WTC11 (cell line): ENCODE results near the gene PMM1. TPM values are rescaled to one million over a fixed set of nuclear protein-coding genes. Genes with fewer than 3 reads are reported as not detected.
A peak's percentile ranks its signal among the peaks of the same experiment; 100 is the strongest.

Experiments
- ATAC-seq: fragments of 200-7000 bp; cut with Tn5 transposase; 2 replicates; pipeline ENCODE4 v1.10.0; 2021; ENCODE audit warnings: mild to moderate bottlenecking, moderate library complexity
- CTCF ChIA-PET: fragments of 300-600 bp; sonication (Branson Sonifier 250); formaldehyde crosslinking; loops from one replicate; lab custom pipeline; 2021; ENCODE audit warnings: antibody characterized with exemption; lab: Charles Lee
- POLR2A ChIA-PET: fragments of 350-600 bp; sonication (Branson Sonifier 250); formaldehyde crosslinking; loops from one replicate; lab custom pipeline; 2021; ENCODE audit warnings: antibody characterized with exemption; lab: Charles Lee
- DNase-seq: peaks from one replicate; pipeline ENCODE4 v3.0.0; 2021; ENCODE audit warnings: low spot score
- H3K27ac Mint-ChIP-seq: 2 replicates; pipeline ENCODE4 v1.8.0; 2021; ENCODE audit warnings: mixed read lengths
- H3K27me3 Mint-ChIP-seq: 2 replicates; pipeline ENCODE4 v1.8.0; 2021; ENCODE audit warnings: low read depth, mild to moderate bottlenecking, moderate library complexity, mixed read lengths
- H3K36me3 Mint-ChIP-seq: 2 replicates; pipeline ENCODE4 v1.8.0; 2021; ENCODE audit warnings: mixed read lengths
- H3K4me1 Mint-ChIP-seq: 2 replicates; pipeline ENCODE4 v1.8.0; 2022; ENCODE audit warnings: mixed read lengths
- H3K4me3 Mint-ChIP-seq: 2 replicates; pipeline ENCODE4 v1.8.0; 2021; ENCODE audit warnings: mild to moderate bottlenecking, moderate library complexity, mixed read lengths
- H3K9me3 Mint-ChIP-seq: 2 replicates; pipeline ENCODE4 v1.8.0; 2021; ENCODE audit warnings: mixed read lengths
- ELF4 ChIP-seq: sonication (generic); formaldehyde crosslinking; IDR thresholded peaks from 2 replicates; pipeline ENCODE4 v1.8.1; 2022; ENCODE audit warnings: low read depth, mild to moderate bottlenecking, moderate library complexity, missing genetic modification reagents
- IRF2 ChIP-seq: sonication (generic); formaldehyde crosslinking; IDR thresholded peaks from 2 replicates; pipeline ENCODE4 v1.8.0; 2022; ENCODE audit warnings: low read depth, missing genetic modification reagents, borderline replicate concordance
- NFE2L1 ChIP-seq: sonication (generic); formaldehyde crosslinking; IDR thresholded peaks from 2 replicates; pipeline ENCODE4 v1.8.1; 2023; ENCODE audit warnings: missing genetic modification reagents
- NR2C2 ChIP-seq: sonication (generic); formaldehyde crosslinking; IDR thresholded peaks from 2 replicates; pipeline ENCODE4 v1.8.0; 2022; ENCODE audit warnings: mild to moderate bottlenecking, missing genetic modification reagents
- RORB ChIP-seq: fragments of 250-450 bp; sonication (Bioruptor Pico); IDR thresholded peaks from 2 replicates; pipeline ENCODE4 v1.9.0; 2021; ENCODE audit warnings: mild to moderate bottlenecking
- SMAD3 ChIP-seq: sonication (generic); formaldehyde crosslinking; IDR thresholded peaks from 2 replicates; pipeline ENCODE4 v1.8.0; 2022; ENCODE audit warnings: missing genetic modification reagents, mild to moderate bottlenecking, borderline replicate concordance
- ZNF317 ChIP-seq: sonication (generic); formaldehyde crosslinking; IDR thresholded peaks from 2 replicates; pipeline ENCODE4 v1.8.1; 2023; ENCODE audit warnings: low read depth, mild to moderate bottlenecking, moderate library complexity, missing genetic modification reagents, borderline replicate concordance
- ZNF396 ChIP-seq: fragments of 250-450 bp; sonication (Bioruptor Pico); IDR thresholded peaks from 2 replicates; pipeline ENCODE4 v1.8.0; 2021; ENCODE audit warnings: mild to moderate bottlenecking, moderate library complexity, borderline replicate concordance
- total RNA-seq: library from RNA; stranded (reverse); gene quantifications from 3 replicates; pipeline ENCODE4 v1.2.3, GENCODE V29; 2021
- TF ChIP-seq, protein P1 (sequence below): sonication (generic); formaldehyde crosslinking; IDR thresholded peaks from 2 replicates; pipeline ENCODE4 v1.8.0; 2022; ENCODE audit warnings: missing genetic modification reagents
- TF ChIP-seq, protein P2 (sequence below): fragments of 250-450 bp; sonication (Bioruptor Pico); conservative IDR thresholded peaks from 2 replicates; pipeline ENCODE4 v1.9.0; 2021; ENCODE audit warnings: mild to moderate bottlenecking
- TF ChIP-seq, protein P3 (sequence below): sonication (generic); formaldehyde crosslinking; IDR thresholded peaks from 2 replicates; pipeline ENCODE4 v1.8.1; 2023; ENCODE audit warnings: mild to moderate bottlenecking, missing genetic modification reagents
- TF ChIP-seq, protein P4 (sequence below): sonication (generic); formaldehyde crosslinking; IDR thresholded peaks from 2 replicates; pipeline ENCODE4 v1.8.1; 2023; ENCODE audit warnings: mild to moderate bottlenecking, missing genetic modification reagents
- TF ChIP-seq, protein P5 (sequence below): sonication (generic); formaldehyde crosslinking; IDR thresholded peaks from 2 replicates; pipeline ENCODE4 v1.8.1; 2022; ENCODE audit warnings: low read depth, missing genetic modification reagents, borderline replicate concordance
- TF ChIP-seq, protein P6 (sequence below): sonication (generic); formaldehyde crosslinking; IDR thresholded peaks from 2 replicates; pipeline ENCODE4 v1.8.1; 2022; ENCODE audit warnings: mild to moderate bottlenecking, moderate library complexity, missing genetic modification reagents

The PMM1 gene
- total RNA-seq, 1 experiment from 2014 or later, result 15.7 TPM

DNA sequence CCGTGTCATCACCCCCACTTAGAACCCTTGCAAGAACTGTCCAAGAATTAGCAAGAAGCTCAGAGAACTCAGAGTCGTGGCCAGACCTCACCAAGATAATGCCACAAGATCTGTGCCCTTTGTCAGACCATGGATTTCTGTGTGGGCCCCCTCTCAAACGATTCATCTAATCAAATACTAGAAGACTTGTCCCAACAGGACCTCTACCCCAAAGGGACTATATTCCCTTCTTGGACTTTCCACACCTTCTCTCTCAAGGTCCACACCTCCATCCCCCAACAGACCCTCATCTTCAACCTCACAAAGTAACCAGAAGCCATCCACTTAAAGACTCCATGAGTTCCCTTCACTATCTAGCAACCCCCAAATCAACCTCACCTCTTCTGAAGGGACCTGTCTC, 48.2 kb downstream of the PMM1 start:
- H3K9me3 Mint-ChIP-seq, result no peaks in the 10 kb centered on the region
- H3K4me1 Mint-ChIP-seq, result peaks cover 28% of the 10 kb centered on the region
- peak overlapping the region; percentile 4; the same call in 1 of the 2 replicates for H3K4me3 Mint-ChIP-seq
- CTCF ChIA-PET, result interaction anchor here (0.8 to 1.5 kb wide), 3 partner anchors 9 to 24 kb away, joined by 3 to 5 read pairs (median 3); no protein-coding TSS in a partner anchor
- no peaks in the 10 kb centered on the region; the same call in 1 of the 2 replicates for H3K27me3 Mint-ChIP-seq
- H3K27ac Mint-ChIP-seq, result no peak overlapping the region
- POLR2A ChIA-PET, result no interaction called here
- H3K36me3 Mint-ChIP-seq, result peaks cover 4% of the 10 kb centered on the region; the same call in 1 of the 2 replicates
- TF ChIP-seq, protein P1, sequence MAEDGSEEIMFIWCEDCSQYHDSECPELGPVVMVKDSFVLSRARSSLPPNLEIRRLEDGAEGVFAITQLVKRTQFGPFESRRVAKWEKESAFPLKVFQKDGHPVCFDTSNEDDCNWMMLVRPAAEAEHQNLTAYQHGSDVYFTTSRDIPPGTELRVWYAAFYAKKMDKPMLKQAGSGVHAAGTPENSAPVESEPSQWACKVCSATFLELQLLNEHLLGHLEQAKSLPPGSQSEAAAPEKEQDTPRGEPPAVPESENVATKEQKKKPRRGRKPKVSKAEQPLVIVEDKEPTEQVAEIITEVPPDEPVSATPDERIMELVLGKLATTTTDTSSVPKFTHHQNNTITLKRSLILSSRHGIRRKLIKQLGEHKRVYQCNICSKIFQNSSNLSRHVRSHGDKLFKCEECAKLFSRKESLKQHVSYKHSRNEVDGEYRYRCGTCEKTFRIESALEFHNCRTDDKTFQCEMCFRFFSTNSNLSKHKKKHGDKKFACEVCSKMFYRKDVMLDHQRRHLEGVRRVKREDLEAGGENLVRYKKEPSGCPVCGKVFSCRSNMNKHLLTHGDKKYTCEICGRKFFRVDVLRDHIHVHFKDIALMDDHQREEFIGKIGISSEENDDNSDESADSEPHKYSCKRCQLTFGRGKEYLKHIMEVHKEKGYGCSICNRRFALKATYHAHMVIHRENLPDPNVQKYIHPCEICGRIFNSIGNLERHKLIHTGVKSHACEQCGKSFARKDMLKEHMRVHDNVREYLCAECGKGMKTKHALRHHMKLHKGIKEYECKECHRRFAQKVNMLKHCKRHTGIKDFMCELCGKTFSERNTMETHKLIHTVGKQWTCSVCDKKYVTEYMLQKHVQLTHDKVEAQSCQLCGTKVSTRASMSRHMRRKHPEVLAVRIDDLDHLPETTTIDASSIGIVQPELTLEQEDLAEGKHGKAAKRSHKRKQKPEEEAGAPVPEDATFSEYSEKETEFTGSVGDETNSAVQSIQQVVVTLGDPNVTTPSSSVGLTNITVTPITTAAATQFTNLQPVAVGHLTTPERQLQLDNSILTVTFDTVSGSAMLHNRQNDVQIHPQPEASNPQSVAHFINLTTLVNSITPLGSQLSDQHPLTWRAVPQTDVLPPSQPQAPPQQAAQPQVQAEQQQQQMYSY, result no peak
- TF ChIP-seq NR2C2 (CRISPR knock-in tag), result no peak
- TF ChIP-seq, protein P2, sequence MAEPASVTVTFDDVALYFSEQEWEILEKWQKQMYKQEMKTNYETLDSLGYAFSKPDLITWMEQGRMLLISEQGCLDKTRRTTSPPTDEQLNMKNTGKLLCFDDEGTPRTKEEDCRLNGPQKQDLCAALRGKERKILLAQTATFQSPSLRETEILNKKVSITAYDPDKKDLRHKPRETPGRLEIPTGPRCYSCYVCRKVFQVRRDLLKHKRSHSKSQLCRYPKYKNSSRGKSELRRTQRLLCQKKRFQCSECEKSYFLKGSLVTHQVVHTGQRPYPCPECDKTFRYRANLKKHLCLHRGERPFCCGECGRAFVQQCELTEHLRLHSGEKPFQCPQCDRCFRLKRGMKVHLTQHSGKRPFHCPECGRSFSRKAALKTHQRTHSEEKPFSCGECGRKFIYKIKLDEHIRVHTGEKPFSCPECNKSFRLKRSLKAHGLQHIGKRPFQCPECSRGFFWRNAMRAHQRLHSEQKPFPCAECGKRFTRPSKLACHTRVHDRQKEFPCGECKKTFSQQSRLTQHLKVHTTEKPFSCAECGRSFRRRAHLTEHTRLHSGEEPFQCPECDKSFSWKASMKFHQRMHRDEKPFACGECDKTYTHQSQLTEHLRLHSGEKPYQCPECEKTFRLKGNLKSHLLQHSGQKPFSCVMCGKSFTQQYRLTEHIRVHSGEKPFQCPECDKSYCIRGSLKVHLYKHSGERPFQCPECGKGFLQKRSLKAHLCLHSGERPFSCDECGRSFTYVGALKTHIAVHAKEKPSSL (CRISPR knock-in tag), result no peak
- TF ChIP-seq, protein P3, sequence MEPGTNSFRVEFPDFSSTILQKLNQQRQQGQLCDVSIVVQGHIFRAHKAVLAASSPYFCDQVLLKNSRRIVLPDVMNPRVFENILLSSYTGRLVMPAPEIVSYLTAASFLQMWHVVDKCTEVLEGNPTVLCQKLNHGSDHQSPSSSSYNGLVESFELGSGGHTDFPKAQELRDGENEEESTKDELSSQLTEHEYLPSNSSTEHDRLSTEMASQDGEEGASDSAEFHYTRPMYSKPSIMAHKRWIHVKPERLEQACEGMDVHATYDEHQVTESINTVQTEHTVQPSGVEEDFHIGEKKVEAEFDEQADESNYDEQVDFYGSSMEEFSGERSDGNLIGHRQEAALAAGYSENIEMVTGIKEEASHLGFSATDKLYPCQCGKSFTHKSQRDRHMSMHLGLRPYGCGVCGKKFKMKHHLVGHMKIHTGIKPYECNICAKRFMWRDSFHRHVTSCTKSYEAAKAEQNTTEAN, result no peak
- no peak for DNase-seq
- ATAC-seq, result no peak

DNA sequence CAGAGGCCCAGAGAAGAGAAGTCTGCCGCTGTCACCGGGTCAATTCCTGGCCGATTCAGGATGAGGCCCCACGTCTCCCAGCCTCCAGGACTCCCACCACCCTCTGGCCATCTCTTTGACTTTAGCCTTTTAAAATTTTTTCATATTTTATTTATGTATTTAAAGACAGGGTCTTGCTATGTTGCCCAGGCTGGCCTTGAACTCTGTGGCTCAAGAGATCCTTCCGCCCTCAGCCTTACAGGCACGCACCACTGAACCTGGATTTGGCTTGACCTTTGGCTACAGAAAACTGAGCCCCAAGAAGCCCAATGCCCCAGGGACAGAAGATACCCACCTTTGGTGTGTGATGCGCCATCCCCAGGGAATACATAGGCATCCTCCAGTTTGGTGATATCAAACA, 49.3 kb downstream of the PMM1 start:
- no peak for DNase-seq
- TF ChIP-seq, protein P4, sequence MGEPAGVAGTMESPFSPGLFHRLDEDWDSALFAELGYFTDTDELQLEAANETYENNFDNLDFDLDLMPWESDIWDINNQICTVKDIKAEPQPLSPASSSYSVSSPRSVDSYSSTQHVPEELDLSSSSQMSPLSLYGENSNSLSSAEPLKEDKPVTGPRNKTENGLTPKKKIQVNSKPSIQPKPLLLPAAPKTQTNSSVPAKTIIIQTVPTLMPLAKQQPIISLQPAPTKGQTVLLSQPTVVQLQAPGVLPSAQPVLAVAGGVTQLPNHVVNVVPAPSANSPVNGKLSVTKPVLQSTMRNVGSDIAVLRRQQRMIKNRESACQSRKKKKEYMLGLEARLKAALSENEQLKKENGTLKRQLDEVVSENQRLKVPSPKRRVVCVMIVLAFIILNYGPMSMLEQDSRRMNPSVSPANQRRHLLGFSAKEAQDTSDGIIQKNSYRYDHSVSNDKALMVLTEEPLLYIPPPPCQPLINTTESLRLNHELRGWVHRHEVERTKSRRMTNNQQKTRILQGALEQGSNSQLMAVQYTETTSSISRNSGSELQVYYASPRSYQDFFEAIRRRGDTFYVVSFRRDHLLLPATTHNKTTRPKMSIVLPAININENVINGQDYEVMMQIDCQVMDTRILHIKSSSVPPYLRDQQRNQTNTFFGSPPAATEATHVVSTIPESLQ (CRISPR knock-in tag), result no peak
- no peak for TF ChIP-seq RORB
- TF ChIP-seq NFE2L1 (CRISPR knock-in tag), result no peak
- TF ChIP-seq ZNF396 (CRISPR knock-in tag), result no peak
- TF ChIP-seq ELF4 (CRISPR knock-in tag), result no peak
- no peak for TF ChIP-seq IRF2 (CRISPR knock-in tag)
- peaks cover 28% of the 10 kb centered on the region for H3K4me1 Mint-ChIP-seq
- ChIA-PET POLR2A (no interaction called here), CTCF (interaction anchor here (1.6 kb wide), 1 partner anchor 136 kb away, joined by 5 read pairs; no protein-coding TSS in a partner anchor)
- H3K36me3 Mint-ChIP-seq, result peaks cover 4% of the 10 kb centered on the region; the same call in 1 of the 2 replicates
- no peak overlapping the region for H3K4me3 Mint-ChIP-seq
- no peaks in the 10 kb centered on the region for H3K27me3 Mint-ChIP-seq
- no peak for ATAC-seq
- no peaks in the 10 kb centered on the region for H3K9me3 Mint-ChIP-seq
- H3K27ac Mint-ChIP-seq, result no peak overlapping the region

DNA sequence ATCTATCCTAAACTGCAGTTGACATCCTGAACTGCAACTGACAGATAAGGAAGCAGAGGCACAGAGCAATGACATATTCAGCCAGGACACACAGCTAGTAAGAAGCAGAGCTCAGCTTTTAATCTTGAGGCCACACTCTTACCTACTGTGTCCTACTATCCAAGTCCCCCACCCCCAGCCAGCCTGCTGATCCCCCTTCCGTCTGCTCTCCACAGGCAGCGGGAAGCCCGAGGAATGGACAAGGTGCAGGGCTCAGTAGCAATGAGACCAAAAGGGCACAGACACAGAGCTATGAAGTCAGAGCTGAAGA, 49.7 kb downstream of the PMM1 start:
- Mint-ChIP-seq H3K9me3 (no peaks in the 10 kb centered on the region), H3K4me3 (no peak overlapping the region), H3K36me3 (peaks cover 8% of the 10 kb centered on the region), H3K27me3 (no peaks in the 10 kb centered on the region), H3K4me1 (peaks cover 27% of the 10 kb centered on the region), H3K27ac (no peak overlapping the region)
- DNase-seq, result no peak
- ATAC-seq, result no peak
- POLR2A ChIA-PET, result no interaction called here
- CTCF ChIA-PET, result interaction anchor here (1.6 kb wide), 1 partner anchor 136 kb away, joined by 5 read pairs; no protein-coding TSS in a partner anchor
- TF ChIP-seq NR2C2 (CRISPR knock-in tag), result no peak
- TF ChIP-seq, protein P1, result no peak
- no peak for TF ChIP-seq SMAD3 (CRISPR knock-in tag)
- TF ChIP-seq, protein P5, sequence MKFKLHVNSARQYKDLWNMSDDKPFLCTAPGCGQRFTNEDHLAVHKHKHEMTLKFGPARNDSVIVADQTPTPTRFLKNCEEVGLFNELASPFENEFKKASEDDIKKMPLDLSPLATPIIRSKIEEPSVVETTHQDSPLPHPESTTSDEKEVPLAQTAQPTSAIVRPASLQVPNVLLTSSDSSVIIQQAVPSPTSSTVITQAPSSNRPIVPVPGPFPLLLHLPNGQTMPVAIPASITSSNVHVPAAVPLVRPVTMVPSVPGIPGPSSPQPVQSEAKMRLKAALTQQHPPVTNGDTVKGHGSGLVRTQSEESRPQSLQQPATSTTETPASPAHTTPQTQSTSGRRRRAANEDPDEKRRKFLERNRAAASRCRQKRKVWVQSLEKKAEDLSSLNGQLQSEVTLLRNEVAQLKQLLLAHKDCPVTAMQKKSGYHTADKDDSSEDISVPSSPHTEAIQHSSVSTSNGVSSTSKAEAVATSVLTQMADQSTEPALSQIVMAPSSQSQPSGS (CRISPR knock-in tag), result no peak
- no peak for TF ChIP-seq ZNF317 (CRISPR knock-in tag)
- TF ChIP-seq, protein P6, sequence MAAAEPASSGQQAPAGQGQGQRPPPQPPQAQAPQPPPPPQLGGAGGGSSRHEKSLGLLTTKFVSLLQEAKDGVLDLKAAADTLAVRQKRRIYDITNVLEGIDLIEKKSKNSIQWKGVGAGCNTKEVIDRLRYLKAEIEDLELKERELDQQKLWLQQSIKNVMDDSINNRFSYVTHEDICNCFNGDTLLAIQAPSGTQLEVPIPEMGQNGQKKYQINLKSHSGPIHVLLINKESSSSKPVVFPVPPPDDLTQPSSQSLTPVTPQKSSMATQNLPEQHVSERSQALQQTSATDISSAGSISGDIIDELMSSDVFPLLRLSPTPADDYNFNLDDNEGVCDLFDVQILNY (CRISPR knock-in tag), result no peak
